ENCODE data around the gene MYO15A.

DNA sequence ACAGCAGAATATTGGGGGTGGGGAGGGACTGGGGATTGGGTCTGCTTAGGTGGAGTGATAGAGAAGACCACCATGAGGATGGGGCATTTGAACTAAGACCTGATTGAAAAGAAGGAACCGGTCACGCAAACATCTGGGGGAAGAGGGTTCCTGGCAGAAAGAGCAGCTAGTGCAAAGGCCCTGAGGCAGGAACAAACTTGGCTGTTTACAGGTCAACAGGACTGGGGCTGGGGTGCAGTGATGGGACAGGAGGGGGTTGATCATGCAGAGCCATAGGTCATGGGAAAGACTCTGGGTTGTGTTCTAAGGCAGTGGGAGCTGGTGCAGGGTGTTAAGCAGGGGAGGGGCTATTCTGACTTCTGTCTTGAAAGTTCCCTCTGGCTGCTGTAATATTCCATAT, 18.9 kb upstream of the MYO15A start:
- no peak for TF ChIP-seq ZNF324 (tag by site-specific recombination; IDR thresholded peaks at IDR 0.05)
- TF ChIP-seq ZNF76 (tag by site-specific recombination; IDR thresholded peaks at IDR 0.05; ENCODE audit: borderline replicate concordance, low read depth): peak; percentile 30; the same call in 1 of the 2 replicates
- no peak for TF ChIP-seq YY1 (tag by site-specific recombination; IDR thresholded peaks at IDR 0.05)
- no peak for TF ChIP-seq CTCF (tag by site-specific recombination; IDR thresholded peaks at IDR 0.05)
- TF ChIP-seq ZNF529 (tag by site-specific recombination; IDR thresholded peaks at IDR 0.05; ENCODE audit: insufficient replicate concordance): no peak
- no peak for TF ChIP-seq PBX3 (CRISPR knock-in tag; IDR thresholded peaks at IDR 0.05)
- TF ChIP-seq ZNF133 (tag by site-specific recombination; IDR thresholded peaks at IDR 0.05): no peak
- no peak for TF ChIP-seq ZNF121 (tag by site-specific recombination; IDR thresholded peaks at IDR 0.05)
- no peak for TF ChIP-seq ZNF274 (IDR thresholded peaks at IDR 0.05; ENCODE audit: low read length)
- TF ChIP-seq ZNF274 (tag by site-specific recombination; IDR thresholded peaks at IDR 0.05; ENCODE audit: borderline replicate concordance): no peak
- TF ChIP-seq MZF1 (tag by site-specific recombination; IDR thresholded peaks at IDR 0.05; ENCODE audit: borderline replicate concordance): no peak
- no peak for TF ChIP-seq ZNF521 (tag by site-specific recombination; IDR thresholded peaks at IDR 0.05)
- TF ChIP-seq ATF2 (tag by site-specific recombination; IDR thresholded peaks at IDR 0.05; ENCODE audit: low read depth): no peak
- TF ChIP-seq PRDM1 (tag by site-specific recombination; IDR thresholded peaks at IDR 0.05): no peak

Data from HEK293 (cell line).